ENCODE results near the gene FARS2. TPM values are rescaled to one million over a fixed set of nuclear protein-coding genes. Genes with fewer than 3 reads are reported as not detected.
"Not testable (repeated sequence)": the region's sequence is repeated elsewhere in the genome, so short reads cannot be mapped to it uniquely, and the experiment has no call there.

Gene FARS2
- total RNA-seq, 1 donor from 2014 or later: 18.3 TPM

GRCh38 chr6:5557506-5557905, 296.2 kb downstream of the FARS2 start:
- Histone ChIP-seq H3K4me3 (no peak overlapping the region), H3K4me1 (no peaks in the 10 kb centered on the region), H3K27ac (no peak overlapping the region), H3K27me3 (no peaks in the 10 kb centered on the region), H3K36me3 (no peaks in the 10 kb centered on the region), H3K9me3 (no peaks in the 10 kb centered on the region)
- TF ChIP-seq, protein P1, sequence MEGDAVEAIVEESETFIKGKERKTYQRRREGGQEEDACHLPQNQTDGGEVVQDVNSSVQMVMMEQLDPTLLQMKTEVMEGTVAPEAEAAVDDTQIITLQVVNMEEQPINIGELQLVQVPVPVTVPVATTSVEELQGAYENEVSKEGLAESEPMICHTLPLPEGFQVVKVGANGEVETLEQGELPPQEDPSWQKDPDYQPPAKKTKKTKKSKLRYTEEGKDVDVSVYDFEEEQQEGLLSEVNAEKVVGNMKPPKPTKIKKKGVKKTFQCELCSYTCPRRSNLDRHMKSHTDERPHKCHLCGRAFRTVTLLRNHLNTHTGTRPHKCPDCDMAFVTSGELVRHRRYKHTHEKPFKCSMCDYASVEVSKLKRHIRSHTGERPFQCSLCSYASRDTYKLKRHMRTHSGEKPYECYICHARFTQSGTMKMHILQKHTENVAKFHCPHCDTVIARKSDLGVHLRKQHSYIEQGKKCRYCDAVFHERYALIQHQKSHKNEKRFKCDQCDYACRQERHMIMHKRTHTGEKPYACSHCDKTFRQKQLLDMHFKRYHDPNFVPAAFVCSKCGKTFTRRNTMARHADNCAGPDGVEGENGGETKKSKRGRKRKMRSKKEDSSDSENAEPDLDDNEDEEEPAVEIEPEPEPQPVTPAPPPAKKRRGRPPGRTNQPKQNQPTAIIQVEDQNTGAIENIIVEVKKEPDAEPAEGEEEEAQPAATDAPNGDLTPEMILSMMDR (IDR thresholded peaks at IDR 0.05): no peak
- intact Hi-C loops (cut with DNase I): no loop called here
- DNase-seq: no peak
- ATAC-seq: no peak

GRCh38 chr6:5559651-5560050, 298.3 kb downstream of the FARS2 start:
- Histone ChIP-seq H3K27me3 (no peaks in the 10 kb centered on the region), H3K4me3 (no peak overlapping the region), H3K4me1 (no peaks in the 10 kb centered on the region), H3K36me3 (no peaks in the 10 kb centered on the region), H3K27ac (no peak overlapping the region), H3K9me3 (no peaks in the 10 kb centered on the region)
- DNase-seq (no peak), ATAC-seq (no peak)
- TF ChIP-seq, protein P1 (IDR thresholded peaks at IDR 0.05): no peak
- intact Hi-C loops (cut with DNase I): no loop called here

- Histone ChIP-seq H3K36me3 (no peaks in the 10 kb centered on the region), H3K9me3 (no peaks in the 10 kb centered on the region), H3K4me1 (no peaks in the 10 kb centered on the region), H3K27me3 (no peaks in the 10 kb centered on the region), H3K4me3 (no peak overlapping the region), H3K27ac (no peak overlapping the region)
- no peak for ATAC-seq
- intact Hi-C loops (cut with DNase I): no loop called here
- TF ChIP-seq, protein P1 (IDR thresholded peaks at IDR 0.05): no peak
- DNase-seq: no peak
These were observed 301.0 kb downstream of the FARS2 start for GRCh38 chr6:5562277-5562676.

DNA sequence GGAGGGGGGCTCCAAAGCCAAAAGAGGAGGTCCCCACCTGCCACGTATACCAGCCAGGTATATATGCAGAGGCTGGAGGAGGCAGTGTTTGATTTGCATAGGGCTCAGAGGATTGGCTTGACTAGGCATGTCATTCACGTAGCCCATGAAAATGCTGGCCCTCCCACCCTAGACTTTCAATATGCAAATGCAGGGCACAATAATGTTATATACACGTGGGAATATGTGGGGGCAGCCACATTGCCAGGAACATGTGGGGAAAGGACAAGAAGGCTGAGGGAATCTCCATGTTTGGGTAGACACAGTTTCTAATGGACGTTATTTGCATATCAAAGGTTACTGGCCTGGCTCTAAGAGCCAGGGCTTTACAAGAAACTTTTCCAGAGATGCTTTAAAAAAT, 301.8 kb downstream of the FARS2 start:
- H3K27me3 ChIP-seq: no peaks in the 10 kb centered on the region
- H3K4me3 ChIP-seq: no peak overlapping the region
- ATAC-seq (no peak), DNase-seq (no peak)
- TF ChIP-seq, protein P1 (IDR thresholded peaks at IDR 0.05): no peak
- intact Hi-C loops (cut with DNase I): no loop called here
- no peaks in the 10 kb centered on the region for H3K9me3 ChIP-seq
- H3K36me3 ChIP-seq: no peaks in the 10 kb centered on the region
- H3K27ac ChIP-seq: no peak overlapping the region
- H3K4me1 ChIP-seq: no peaks in the 10 kb centered on the region

- ATAC-seq; H3K27ac ChIP-seq; DNase-seq; H3K4me1 ChIP-seq; H3K27me3 ChIP-seq; intact Hi-C loops (cut with DNase I); H3K4me3 ChIP-seq; H3K9me3 ChIP-seq; H3K36me3 ChIP-seq: not testable (repeated sequence)
These were observed 303.4 kb downstream of the FARS2 start for GRCh38 chr6:5564746-5565145.

GRCh38 chr6:5565971-5566370, 304.7 kb downstream of the FARS2 start:
- Histone ChIP-seq H3K36me3 (no peaks in the 10 kb centered on the region), H3K27ac (no peak overlapping the region), H3K4me1 (no peaks in the 10 kb centered on the region), H3K9me3 (no peaks in the 10 kb centered on the region), H3K27me3 (no peaks in the 10 kb centered on the region), H3K4me3 (no peak overlapping the region)
- no peak for DNase-seq
- TF ChIP-seq, protein P1 (IDR thresholded peaks at IDR 0.05): no peak
- ATAC-seq: no peak
- intact Hi-C loops (cut with DNase I): no loop called here

Data from upper lobe of right lung (tissue), 1 donor.